GM12878 (cell line): Measurements from ENCODE around the gene CREBBP. TPM values are rescaled to one million over a fixed set of nuclear protein-coding genes. Genes with fewer than 3 reads are reported as not detected.
"Not testable (repeated sequence)": the region's sequence is repeated elsewhere in the genome, so short reads cannot be mapped to it uniquely, and the experiment has no call there.

ENCODE experiments used
- ATAC-seq: fragments of 200-7000 bp; cut with Tn5 transposase; 3 replicates; pipeline ENCODE4 v1.9.1; 2020; ENCODE audit warnings: mild to moderate bottlenecking, moderate library complexity
- BruUV-seq: library from RNA; stranded (reverse); fragments of 400-500 nt; replicated peaks from 2 replicates; lab custom pipeline; 2021; lab: Mats Ljungman, UMichigan
- CTCF ChIA-PET: fragments of 300-600 bp; sonication (Branson Sonifier 250); formaldehyde crosslinking; extraction: SDS; loops from one replicate; lab custom pipeline; 2021; ENCODE audit warnings: inconsistent platforms; lab: Yijun Ruan, JAX
- POLR2A ChIA-PET: fragments of 350-600 bp; formaldehyde crosslinking; extraction: SDS; loops from one replicate; lab custom pipeline; 2021; ENCODE audit warnings: inconsistent platforms; lab: Charles Lee
- RAD21 ChIA-PET: fragments of 300-600 bp; sonication (Branson Sonifier 250); formaldehyde crosslinking; loops from one replicate; lab custom pipeline; 2023; ENCODE audit warnings: antibody characterized with exemption; ENCODE audit not compliant: unreplicated experiment; lab: Charles Lee
- SMC1A ChIA-PET: fragments of 300-600 bp; sonication (Branson Sonifier 250); formaldehyde crosslinking; loops from one replicate; lab custom pipeline; 2023; ENCODE audit not compliant: unreplicated experiment, uncharacterized antibody; lab: Charles Lee
- DNase-seq: peaks from one replicate; pipeline ENCODE4 v3.0.0-alpha.2; 2011; ENCODE audit warnings: low read depth, low spot score
- FAIRE-seq: peaks from 3 replicates; lab custom pipeline; 2011; peaks lifted over from hg19 to GRCh38; lab: Jason Lieb, UNC
- H2AFZ ChIP-seq: 2 replicates; pipeline ENCODE4 v1.6.0; 2011; ENCODE audit warnings: low read depth, low read length, control low read depth; ENCODE audit not compliant: control insufficient read depth
- H3K27ac ChIP-seq: 2 replicates; pipeline ENCODE4 v1.5.1; 2011; ENCODE audit warnings: control low read depth; ENCODE audit not compliant: control insufficient read depth, insufficient read depth
- H3K27me3 ChIP-seq, 2 experiments: replicated peaks in 1 of 2; 2 replicates each; pipeline versions ENCODE4 v1.6.0 to v1.6.1; 2011; ENCODE audit warnings: low read length in 1 of 2; ENCODE audit not compliant: control insufficient read depth in 2 of 2, insufficient read depth in 2 of 2
- H3K36me3 ChIP-seq, 2 experiments: 2 replicates each; pipeline ENCODE4 v1.5.1; 2011; ENCODE audit warnings: low read length in 1 of 2; ENCODE audit not compliant: control insufficient read depth in 2 of 2, insufficient read depth in 2 of 2
- H3K4me1 ChIP-seq: 2 replicates; pipeline ENCODE4 v1.6.1; 2011; ENCODE audit warnings: mild to moderate bottlenecking, low read length, moderate library complexity, mixed read lengths; ENCODE audit not compliant: control insufficient read depth, insufficient read depth
- H3K4me2 ChIP-seq: 2 replicates; pipeline ENCODE4 v1.6.0; 2011; ENCODE audit warnings: control low read depth; ENCODE audit not compliant: control insufficient read depth, insufficient read depth
- H3K4me3 ChIP-seq: fragments of 200-600 bp; sonication (generic); 2 replicates; pipeline ENCODE4 v1.5.1; 2016
- H3K79me2 ChIP-seq: 2 replicates; pipeline ENCODE4 v1.6.0; 2011; ENCODE audit warnings: low read length; ENCODE audit not compliant: control insufficient read depth, insufficient read depth
- H3K9ac ChIP-seq: 2 replicates; pipeline ENCODE4 v1.8.0; 2011; ENCODE audit warnings: low read length, control low read depth, mixed read lengths; ENCODE audit not compliant: control insufficient read depth, insufficient read depth
- H3K9me3 ChIP-seq: replicated peaks from 3 replicates; pipeline ENCODE4 v1.5.1; 2011; ENCODE audit warnings: mild to moderate bottlenecking, low read length; ENCODE audit not compliant: control insufficient read depth, insufficient read depth
- H4K20me1 ChIP-seq: 2 replicates; pipeline ENCODE4 v1.6.0; 2011; ENCODE audit not compliant: control insufficient read depth, insufficient read depth
- BHLHE40 ChIP-seq, 2 experiments: fragments of 450-650 bp in 1 of 2; IDR thresholded peaks; 2 replicates each; pipeline ENCODE4 v1.6.1; 2011 to 2017; ENCODE audit warnings: low read depth in 2 of 2, borderline replicate concordance in 1 of 2, improper control_type of control experiment in 1 of 2, low read length in 1 of 2, mild to moderate bottlenecking in 1 of 2
- CHD2 ChIP-seq: IDR thresholded peaks from 2 replicates; pipeline ENCODE4 v1.6.1; 2011; ENCODE audit warnings: low read depth, low read length, improper control_type of control experiment, borderline replicate concordance
- CREB1 ChIP-seq: IDR thresholded peaks from 2 replicates; pipeline ENCODE4 v1.6.1; 2012; ENCODE audit warnings: low read depth, mild to moderate bottlenecking, inconsistent platforms
- EGR1 ChIP-seq, 2 experiments: IDR thresholded peaks; 1 replicate in 1 of 2; 2 replicates in 1 of 2; pipeline ENCODE4 v1.6.1; 2011 to 2012; ENCODE audit warnings: low read depth in 2 of 2, low read length in 2 of 2, borderline replicate concordance in 1 of 2, mild to moderate bottlenecking in 1 of 2, moderate library complexity in 1 of 2
- FOS ChIP-seq: IDR thresholded peaks from 3 replicates; pipeline ENCODE4 v1.6.1; 2011; ENCODE audit warnings: borderline replicate concordance; ENCODE audit not compliant: insufficient read length; ENCODE audit errors: extremely low read depth
- RB1 ChIP-seq: fragments of 450-650 bp; formaldehyde crosslinking; IDR thresholded peaks from 2 replicates; pipeline ENCODE4 v1.6.1; 2017; ENCODE audit warnings: mild to moderate bottlenecking, borderline replicate concordance
- SMARCA5 ChIP-seq: fragments of 450-650 bp; IDR thresholded peaks from 2 replicates; pipeline ENCODE4 v1.6.1; 2017; ENCODE audit warnings: mild to moderate bottlenecking
- ZNF24 ChIP-seq: fragments of 450-650 bp; IDR thresholded peaks from 2 replicates; pipeline ENCODE4 v1.6.1; 2017; ENCODE audit warnings: antibody characterized with exemption, mild to moderate bottlenecking
- whole genome bisulfite sequencing: methylation state at CpG from one replicate; pipeline ENCODE4 v1.1.6; 2016; ENCODE audit warnings: low lambda C conversion rate; ENCODE audit not compliant: insufficient replicate concordance, insufficient coverage; ENCODE audit errors: missing lambda C conversion rate; 5-methylcytosine and 5-hydroxymethylcytosine counted together
- in situ Hi-C: fragments of 300-500 bp; cut with MboI; formaldehyde crosslinking; loops from 9 replicates; pipeline ENCODE4 v1.14.3; 2018; ENCODE audit warnings: mixed read lengths
- intact Hi-C: fragments of 100-400 bp; cut with micrococcal nuclease; formaldehyde crosslinking; loops from one replicate; pipeline ENCODE4 v1.14.2; 2022; ENCODE audit not compliant: unreplicated experiment
- polyA plus RNA-seq, 11 experiments: library from polyadenylated mRNA; depleted of rRNA in 4 of 11; unstranded in 6 of 11; stranded (reverse) in 5 of 11; fragments of >200 nt; fragmentation: Nextera tagmentation in 4 of 11; fragmentation: Illumina TruSeq in 1 of 11; extraction: Ambion mirVana in 4 of 11; extraction: Trizol in 1 of 11; gene quantifications; 1 replicate in 1 of 11; 2 replicates in 10 of 11; pipeline versions ENCODE4 v1.2.1 to v1.2.3, GENCODE V29; 2011 to 2016; ENCODE audit warnings: inconsistent platforms in 2 of 11, missing spikeins in 2 of 11, low read depth in 1 of 11
- total RNA-seq, 4 experiments: library from RNA; depleted of rRNA in 3 of 4; stranded (reverse); fragments of >200 nt in 3 of 4; fragmentation: Illumina TruSeq in 1 of 4; extraction: Trizol in 1 of 4; gene quantifications; 2 replicates each; pipeline versions ENCODE4 v1.2.1 to v1.2.3, GENCODE V29; 2013 to 2021
- TF ChIP-seq, protein P1 (sequence below): fragments of 450-650 bp; IDR thresholded peaks from 2 replicates; pipeline ENCODE4 v1.6.1; 2016; ENCODE audit warnings: mild to moderate bottlenecking
- TF ChIP-seq, protein P2 (sequence below): fragments of 450-650 bp; conservative IDR thresholded peaks from 2 replicates; pipeline ENCODE4 v1.6.1; 2017; ENCODE audit warnings: mild to moderate bottlenecking, moderate library complexity
- TF ChIP-seq, protein P3 (sequence below): fragments of 450-650 bp; IDR thresholded peaks from 2 replicates; pipeline ENCODE4 v1.6.1; 2017; ENCODE audit warnings: mild to moderate bottlenecking, moderate library complexity

CREBBP gene
- total and polyA plus RNA-seq, 10 of the 15 experiments (the other 5 are each of a cell fraction or from before 2014, with no cell fraction given): 3.4 to 32.7 (median 7.9) TPM

DNA sequence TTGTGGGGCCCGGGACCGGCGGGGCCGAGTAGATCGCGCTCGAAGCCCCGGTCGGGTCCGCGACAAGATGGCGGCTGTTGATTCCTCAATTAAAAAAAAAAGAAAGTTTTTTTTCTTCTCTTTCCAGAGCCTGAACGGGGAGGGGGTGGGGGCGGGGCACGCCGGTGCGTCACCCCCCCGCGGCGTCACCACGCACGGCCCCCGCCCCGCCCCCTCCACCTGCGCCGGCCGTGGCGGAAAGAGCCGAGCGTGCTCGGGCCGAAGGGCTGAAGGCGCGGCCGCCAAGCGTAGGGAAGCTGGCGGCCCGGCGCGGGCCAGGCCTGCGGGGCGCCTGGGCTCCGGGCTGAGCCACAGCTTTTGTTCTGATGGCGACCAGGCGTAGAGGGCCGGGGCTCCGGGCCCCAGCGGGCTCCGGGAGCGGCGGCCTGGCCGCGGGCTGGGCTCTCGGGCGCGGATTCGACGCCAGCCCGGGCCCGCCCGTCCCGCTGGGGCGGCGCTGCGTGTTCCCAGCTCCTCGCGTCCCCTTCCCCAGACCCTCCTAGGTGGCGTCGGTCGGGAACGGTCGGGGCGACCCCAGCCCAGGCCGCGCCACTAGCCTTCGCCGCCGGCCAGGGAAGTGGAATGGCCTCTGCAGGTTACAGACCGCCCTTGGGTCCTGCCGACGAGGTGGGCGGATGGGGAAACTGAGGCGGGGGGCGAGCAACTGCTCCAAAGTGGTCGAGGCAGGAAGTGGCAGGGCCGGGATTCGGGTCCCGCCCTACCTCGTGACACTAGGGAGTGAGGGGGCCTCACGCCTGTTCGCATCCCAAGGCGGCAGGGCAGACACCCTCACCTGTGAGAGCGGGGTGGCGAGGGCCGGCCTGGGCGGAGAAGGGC is at the start of gene CREBBP (continued):
- TF ChIP-seq, protein P1, sequence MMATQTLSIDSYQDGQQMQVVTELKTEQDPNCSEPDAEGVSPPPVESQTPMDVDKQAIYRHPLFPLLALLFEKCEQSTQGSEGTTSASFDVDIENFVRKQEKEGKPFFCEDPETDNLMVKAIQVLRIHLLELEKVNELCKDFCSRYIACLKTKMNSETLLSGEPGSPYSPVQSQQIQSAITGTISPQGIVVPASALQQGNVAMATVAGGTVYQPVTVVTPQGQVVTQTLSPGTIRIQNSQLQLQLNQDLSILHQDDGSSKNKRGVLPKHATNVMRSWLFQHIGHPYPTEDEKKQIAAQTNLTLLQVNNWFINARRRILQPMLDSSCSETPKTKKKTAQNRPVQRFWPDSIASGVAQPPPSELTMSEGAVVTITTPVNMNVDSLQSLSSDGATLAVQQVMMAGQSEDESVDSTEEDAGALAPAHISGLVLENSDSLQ: no peak
- peak; percentile 63 to 76; a peak in 2 of 3 replicates for TF ChIP-seq EGR1 (IDR thresholded peaks at IDR 0.05; ENCODE audit: borderline replicate concordance in 1 of 2, low read depth in 2 of 2, low read length in 2 of 2)
- TF ChIP-seq CHD2: 0 out of 2 replicates have a peak, but pooled peaks have one; percentile 16
- peak; percentile 65; the same call in 1 of the 2 replicates for TF ChIP-seq RB1
- TF ChIP-seq, protein P2, sequence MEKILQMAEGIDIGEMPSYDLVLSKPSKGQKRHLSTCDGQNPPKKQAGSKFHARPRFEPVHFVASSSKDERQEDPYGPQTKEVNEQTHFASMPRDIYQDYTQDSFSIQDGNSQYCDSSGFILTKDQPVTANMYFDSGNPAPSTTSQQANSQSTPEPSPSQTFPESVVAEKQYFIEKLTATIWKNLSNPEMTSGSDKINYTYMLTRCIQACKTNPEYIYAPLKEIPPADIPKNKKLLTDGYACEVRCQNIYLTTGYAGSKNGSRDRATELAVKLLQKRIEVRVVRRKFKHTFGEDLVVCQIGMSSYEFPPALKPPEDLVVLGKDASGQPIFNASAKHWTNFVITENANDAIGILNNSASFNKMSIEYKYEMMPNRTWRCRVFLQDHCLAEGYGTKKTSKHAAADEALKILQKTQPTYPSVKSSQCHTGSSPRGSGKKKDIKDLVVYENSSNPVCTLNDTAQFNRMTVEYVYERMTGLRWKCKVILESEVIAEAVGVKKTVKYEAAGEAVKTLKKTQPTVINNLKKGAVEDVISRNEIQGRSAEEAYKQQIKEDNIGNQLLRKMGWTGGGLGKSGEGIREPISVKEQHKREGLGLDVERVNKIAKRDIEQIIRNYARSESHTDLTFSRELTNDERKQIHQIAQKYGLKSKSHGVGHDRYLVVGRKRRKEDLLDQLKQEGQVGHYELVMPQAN: peak; percentile 73
- peak; percentile 86 for TF ChIP-seq CREB1
- TF ChIP-seq, protein P3, sequence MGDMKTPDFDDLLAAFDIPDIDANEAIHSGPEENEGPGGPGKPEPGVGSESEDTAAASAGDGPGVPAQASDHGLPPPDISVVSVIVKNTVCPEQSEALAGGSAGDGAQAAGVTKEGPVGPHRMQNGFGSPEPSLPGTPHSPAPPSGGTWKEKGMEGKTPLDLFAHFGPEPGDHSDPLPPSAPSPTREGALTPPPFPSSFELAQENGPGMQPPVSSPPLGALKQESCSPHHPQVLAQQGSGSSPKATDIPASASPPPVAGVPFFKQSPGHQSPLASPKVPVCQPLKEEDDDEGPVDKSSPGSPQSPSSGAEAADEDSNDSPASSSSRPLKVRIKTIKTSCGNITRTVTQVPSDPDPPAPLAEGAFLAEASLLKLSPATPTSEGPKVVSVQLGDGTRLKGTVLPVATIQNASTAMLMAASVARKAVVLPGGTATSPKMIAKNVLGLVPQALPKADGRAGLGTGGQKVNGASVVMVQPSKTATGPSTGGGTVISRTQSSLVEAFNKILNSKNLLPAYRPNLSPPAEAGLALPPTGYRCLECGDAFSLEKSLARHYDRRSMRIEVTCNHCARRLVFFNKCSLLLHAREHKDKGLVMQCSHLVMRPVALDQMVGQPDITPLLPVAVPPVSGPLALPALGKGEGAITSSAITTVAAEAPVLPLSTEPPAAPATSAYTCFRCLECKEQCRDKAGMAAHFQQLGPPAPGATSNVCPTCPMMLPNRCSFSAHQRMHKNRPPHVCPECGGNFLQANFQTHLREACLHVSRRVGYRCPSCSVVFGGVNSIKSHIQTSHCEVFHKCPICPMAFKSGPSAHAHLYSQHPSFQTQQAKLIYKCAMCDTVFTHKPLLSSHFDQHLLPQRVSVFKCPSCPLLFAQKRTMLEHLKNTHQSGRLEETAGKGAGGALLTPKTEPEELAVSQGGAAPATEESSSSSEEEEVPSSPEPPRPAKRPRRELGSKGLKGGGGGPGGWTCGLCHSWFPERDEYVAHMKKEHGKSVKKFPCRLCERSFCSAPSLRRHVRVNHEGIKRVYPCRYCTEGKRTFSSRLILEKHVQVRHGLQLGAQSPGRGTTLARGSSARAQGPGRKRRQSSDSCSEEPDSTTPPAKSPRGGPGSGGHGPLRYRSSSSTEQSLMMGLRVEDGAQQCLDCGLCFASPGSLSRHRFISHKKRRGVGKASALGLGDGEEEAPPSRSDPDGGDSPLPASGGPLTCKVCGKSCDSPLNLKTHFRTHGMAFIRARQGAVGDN: peak; percentile 78
- TF ChIP-seq SMARCA5: peak; percentile 74
- peak; percentile 31; the same call in 1 of the 2 replicates for TF ChIP-seq ZNF24
- TF ChIP-seq BHLHE40 (IDR thresholded peaks at IDR 0.05; ENCODE audit: borderline replicate concordance in 1 of 2, low read depth in 2 of 2, low read length in 1 of 2): peak in 1 of 2 experiments; percentile 47; a peak in 2 of 4 replicates
- no peak for TF ChIP-seq FOS

DNA sequence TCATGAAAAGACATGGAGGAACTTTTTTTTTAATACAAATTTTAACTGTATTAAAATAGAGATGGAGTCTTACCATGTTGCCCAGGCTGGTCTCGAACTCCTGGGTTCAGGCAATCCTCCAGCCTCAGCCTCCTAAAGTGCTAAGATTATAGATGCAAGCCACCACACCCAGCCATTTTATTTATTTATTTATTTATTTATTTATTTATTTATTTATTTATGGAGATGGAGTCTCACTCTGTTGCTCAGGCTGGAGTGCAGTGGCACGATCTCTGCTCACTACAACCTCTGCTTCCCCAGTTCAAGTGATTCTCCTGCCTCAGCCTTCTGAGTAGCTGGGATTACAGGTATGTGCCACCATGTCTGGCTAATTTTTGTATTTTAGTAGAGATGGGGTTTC is 46.6 kb upstream of the CREBBP start:
- H3K79me2 ChIP-seq, CTCF ChIA-PET, POLR2A ChIA-PET, ATAC-seq, H3K27me3 ChIP-seq, RAD21 ChIA-PET, DNase-seq, H4K20me1 ChIP-seq, H3K36me3 ChIP-seq, H3K27ac ChIP-seq, H2AFZ ChIP-seq, H3K9ac ChIP-seq, H3K9me3 ChIP-seq, H3K4me3 ChIP-seq, in situ Hi-C loops, H3K4me2 ChIP-seq, H3K4me1 ChIP-seq, intact Hi-C loops, FAIRE-seq, SMC1A ChIA-PET, BruUV-seq: not testable (repeated sequence)
- 19% methylated on average over 2 of the region's 2 CpGs for WGBS
